Measurements from ENCODE around the gene PRKD1. TPM values are rescaled to one million over a fixed set of nuclear protein-coding genes. Genes with fewer than 3 reads are reported as not detected.

PRKD1 gene
- total RNA-seq, 1 experiment from 2014 or later: not detected

GRCh38 chr14:29763342-29763858 lies 164.2 kb downstream of the PRKD1 start:
- peak; percentile 7 for DNase-seq
- Histone ChIP-seq H2AFZ (ENCODE audit: low read length) (no peak overlapping the region), H3K9me3 (ENCODE audit: low read length) (peaks cover 55% of the 10 kb centered on the region), H3K4me2 (ENCODE audit: low read depth, low read length, poor library complexity, severe bottlenecking) (no peak overlapping the region), H3K27me3 (ENCODE audit: low read length) (no peaks in the 10 kb centered on the region), H3K4me1 (ENCODE audit: low read length) (no peaks in the 10 kb centered on the region), H3K4me3 (ENCODE audit: low read length) (no peak overlapping the region), H3K27ac (ENCODE audit: low read length) (no peak overlapping the region), H4K20me1 (ENCODE audit: insufficient read depth, low read depth, low read length) (no peaks in the 10 kb centered on the region), H3K79me2 (ENCODE audit: low read length) (no peaks in the 10 kb centered on the region), H3K36me3 (ENCODE audit: insufficient read depth, low read length) (no peaks in the 10 kb centered on the region), H3K9ac (ENCODE audit: low read length) (no peak overlapping the region), H3K9me2 (replicated peaks; ENCODE audit: insufficient read depth, low read length) (no peaks in the 10 kb centered on the region)

- H2AFZ ChIP-seq (ENCODE audit: low read length): no peak overlapping the region
- no peak overlapping the region for H3K4me2 ChIP-seq (ENCODE audit: low read depth, low read length, poor library complexity, severe bottlenecking)
- no peak overlapping the region for H3K27ac ChIP-seq (ENCODE audit: low read length)
- H3K9me3 ChIP-seq (ENCODE audit: low read length): peaks cover 59% of the 10 kb centered on the region
- H3K9ac ChIP-seq (ENCODE audit: low read length): no peak overlapping the region
- no peaks in the 10 kb centered on the region for H3K4me1 ChIP-seq (ENCODE audit: low read length)
- H3K4me3 ChIP-seq (ENCODE audit: low read length): no peak overlapping the region
- H3K36me3 ChIP-seq (ENCODE audit: insufficient read depth, low read length): no peaks in the 10 kb centered on the region
- H3K27me3 ChIP-seq (ENCODE audit: low read length): no peaks in the 10 kb centered on the region
- DNase-seq: peak; percentile 34
- no peaks in the 10 kb centered on the region for H3K79me2 ChIP-seq (ENCODE audit: low read length)
- H4K20me1 ChIP-seq (ENCODE audit: insufficient read depth, low read depth, low read length): no peaks in the 10 kb centered on the region
- no peaks in the 10 kb centered on the region for H3K9me2 ChIP-seq (replicated peaks; ENCODE audit: insufficient read depth, low read length)
Measured at GRCh38 chr14:29759521-29760340, 167.9 kb downstream of the PRKD1 start.

GRCh38 chr14:29757711-29758233 lies 169.9 kb downstream of the PRKD1 start:
- Histone ChIP-seq H3K9me2 (replicated peaks; ENCODE audit: insufficient read depth, low read length) (no peaks in the 10 kb centered on the region), H3K4me3 (ENCODE audit: low read length) (no peak overlapping the region), H2AFZ (ENCODE audit: low read length) (no peak overlapping the region), H3K27me3 (ENCODE audit: low read length) (no peaks in the 10 kb centered on the region), H3K4me2 (ENCODE audit: low read depth, low read length, poor library complexity, severe bottlenecking) (no peak overlapping the region), H3K9ac (ENCODE audit: low read length) (no peak overlapping the region), H4K20me1 (ENCODE audit: insufficient read depth, low read depth, low read length) (no peaks in the 10 kb centered on the region), H3K4me1 (ENCODE audit: low read length) (no peaks in the 10 kb centered on the region), H3K9me3 (ENCODE audit: low read length) (peaks cover 58% of the 10 kb centered on the region), H3K27ac (ENCODE audit: low read length) (no peak overlapping the region), H3K36me3 (ENCODE audit: insufficient read depth, low read length) (no peaks in the 10 kb centered on the region), H3K79me2 (ENCODE audit: low read length) (no peaks in the 10 kb centered on the region)
- peak; percentile 10 for DNase-seq

- Histone ChIP-seq H3K27ac (ENCODE audit: low read length) (no peak overlapping the region), H3K36me3 (ENCODE audit: insufficient read depth, low read length) (no peaks in the 10 kb centered on the region), H4K20me1 (ENCODE audit: insufficient read depth, low read depth, low read length) (no peaks in the 10 kb centered on the region), H3K79me2 (ENCODE audit: low read length) (no peaks in the 10 kb centered on the region), H3K9me2 (replicated peaks; ENCODE audit: insufficient read depth, low read length) (no peaks in the 10 kb centered on the region), H3K4me3 (ENCODE audit: low read length) (no peak overlapping the region), H2AFZ (ENCODE audit: low read length) (no peak overlapping the region), H3K9me3 (ENCODE audit: low read length) (peaks cover 55% of the 10 kb centered on the region), H3K4me2 (ENCODE audit: low read depth, low read length, poor library complexity, severe bottlenecking) (no peak overlapping the region), H3K27me3 (ENCODE audit: low read length) (no peaks in the 10 kb centered on the region), H3K9ac (ENCODE audit: low read length) (no peak overlapping the region), H3K4me1 (ENCODE audit: low read length) (no peaks in the 10 kb centered on the region)
- DNase-seq: peak; percentile 27
Measured at GRCh38 chr14:29757188-29757680, 170.4 kb downstream of the PRKD1 start.

GRCh38 chr14:29756019-29756385 lies 171.6 kb downstream of the PRKD1 start:
- Histone ChIP-seq H4K20me1 (ENCODE audit: insufficient read depth, low read depth, low read length) (no peaks in the 10 kb centered on the region), H3K27ac (ENCODE audit: low read length) (no peak overlapping the region), H3K4me1 (ENCODE audit: low read length) (no peaks in the 10 kb centered on the region), H3K36me3 (ENCODE audit: insufficient read depth, low read length) (no peaks in the 10 kb centered on the region), H3K27me3 (ENCODE audit: low read length) (no peaks in the 10 kb centered on the region), H3K9me3 (ENCODE audit: low read length) (peaks cover 54% of the 10 kb centered on the region), H3K9me2 (replicated peaks; ENCODE audit: insufficient read depth, low read length) (no peaks in the 10 kb centered on the region), H3K4me2 (ENCODE audit: low read depth, low read length, poor library complexity, severe bottlenecking) (no peak overlapping the region), H2AFZ (ENCODE audit: low read length) (no peak overlapping the region), H3K4me3 (ENCODE audit: low read length) (no peak overlapping the region), H3K9ac (ENCODE audit: low read length) (no peak overlapping the region), H3K79me2 (ENCODE audit: low read length) (no peaks in the 10 kb centered on the region)
- DNase-seq: peak; percentile 17

GRCh38 chr14:29755311-29756018 lies 172.2 kb downstream of the PRKD1 start:
- Histone ChIP-seq H2AFZ (ENCODE audit: low read length) (no peak overlapping the region), H3K9ac (ENCODE audit: low read length) (no peak overlapping the region), H3K4me2 (ENCODE audit: low read depth, low read length, poor library complexity, severe bottlenecking) (no peak overlapping the region), H3K27ac (ENCODE audit: low read length) (no peak overlapping the region), H3K36me3 (ENCODE audit: insufficient read depth, low read length) (no peaks in the 10 kb centered on the region), H3K27me3 (ENCODE audit: low read length) (no peaks in the 10 kb centered on the region), H3K4me1 (ENCODE audit: low read length) (no peaks in the 10 kb centered on the region), H4K20me1 (ENCODE audit: insufficient read depth, low read depth, low read length) (no peaks in the 10 kb centered on the region), H3K79me2 (ENCODE audit: low read length) (no peaks in the 10 kb centered on the region), H3K9me3 (ENCODE audit: low read length) (peaks cover 54% of the 10 kb centered on the region), H3K4me3 (ENCODE audit: low read length) (no peak overlapping the region), H3K9me2 (replicated peaks; ENCODE audit: insufficient read depth, low read length) (no peaks in the 10 kb centered on the region)
- peak; percentile 29 for DNase-seq

GRCh38 chr14:29754134-29754533 lies 173.5 kb downstream of the PRKD1 start:
- Histone ChIP-seq H3K79me2 (ENCODE audit: low read length) (no peaks in the 10 kb centered on the region), H3K36me3 (ENCODE audit: insufficient read depth, low read length) (no peaks in the 10 kb centered on the region), H3K4me2 (ENCODE audit: low read depth, low read length, poor library complexity, severe bottlenecking) (no peak overlapping the region)

More at GRCh38 chr14:29754134-29754533, 173.5 kb downstream of the PRKD1 start:
- no peaks in the 10 kb centered on the region for H3K4me1 ChIP-seq (ENCODE audit: low read length)
- H3K9me3 ChIP-seq (ENCODE audit: low read length): peaks cover 63% of the 10 kb centered on the region
- peak; percentile 16 for DNase-seq
- H3K9me2 ChIP-seq (replicated peaks; ENCODE audit: insufficient read depth, low read length): no peaks in the 10 kb centered on the region
- no peaks in the 10 kb centered on the region for H4K20me1 ChIP-seq (ENCODE audit: insufficient read depth, low read depth, low read length)
- H3K9ac ChIP-seq (ENCODE audit: low read length): no peak overlapping the region
- H3K27ac ChIP-seq (ENCODE audit: low read length): no peak overlapping the region
- H3K4me3 ChIP-seq (ENCODE audit: low read length): no peak overlapping the region
- H3K27me3 ChIP-seq (ENCODE audit: low read length): no peaks in the 10 kb centered on the region
- no peak overlapping the region for H2AFZ ChIP-seq (ENCODE audit: low read length)
